ENCODE data around the gene TBKBP1.
A peak's percentile ranks its signal among the peaks of the same experiment; 100 is the strongest.

The TBKBP1 gene

DNA sequence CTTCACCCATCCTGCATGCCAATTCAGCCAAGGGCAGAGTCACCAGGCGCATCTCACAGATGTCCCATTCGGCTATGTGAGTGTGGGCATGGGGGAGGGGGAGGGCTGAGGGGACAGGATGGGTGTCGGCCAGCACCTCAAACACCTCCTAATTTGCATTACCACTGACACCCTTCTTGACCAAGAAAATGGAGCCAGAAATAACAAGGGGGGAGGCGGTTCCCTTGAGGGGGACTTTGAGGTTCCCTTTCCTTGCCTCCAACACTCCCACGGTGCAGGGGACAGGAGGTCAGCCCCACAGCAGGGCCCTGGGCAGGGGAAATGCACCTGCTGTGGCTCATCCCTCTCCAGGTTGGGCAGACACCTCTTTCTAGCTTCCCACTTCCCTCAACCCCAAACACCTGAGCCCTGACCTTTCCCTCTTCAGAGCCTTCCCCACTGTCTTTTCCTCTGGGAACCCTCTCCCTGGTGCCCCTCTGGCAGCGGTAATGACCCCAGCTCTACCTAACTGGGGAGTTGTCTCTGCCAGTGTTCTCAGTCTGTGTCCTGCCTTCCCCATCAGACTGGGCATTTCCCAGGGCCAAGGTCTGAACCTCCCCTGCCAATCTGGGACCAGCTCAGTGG, 20.9 kb downstream of the TBKBP1 start:
- DNase-seq: no peak

DNA sequence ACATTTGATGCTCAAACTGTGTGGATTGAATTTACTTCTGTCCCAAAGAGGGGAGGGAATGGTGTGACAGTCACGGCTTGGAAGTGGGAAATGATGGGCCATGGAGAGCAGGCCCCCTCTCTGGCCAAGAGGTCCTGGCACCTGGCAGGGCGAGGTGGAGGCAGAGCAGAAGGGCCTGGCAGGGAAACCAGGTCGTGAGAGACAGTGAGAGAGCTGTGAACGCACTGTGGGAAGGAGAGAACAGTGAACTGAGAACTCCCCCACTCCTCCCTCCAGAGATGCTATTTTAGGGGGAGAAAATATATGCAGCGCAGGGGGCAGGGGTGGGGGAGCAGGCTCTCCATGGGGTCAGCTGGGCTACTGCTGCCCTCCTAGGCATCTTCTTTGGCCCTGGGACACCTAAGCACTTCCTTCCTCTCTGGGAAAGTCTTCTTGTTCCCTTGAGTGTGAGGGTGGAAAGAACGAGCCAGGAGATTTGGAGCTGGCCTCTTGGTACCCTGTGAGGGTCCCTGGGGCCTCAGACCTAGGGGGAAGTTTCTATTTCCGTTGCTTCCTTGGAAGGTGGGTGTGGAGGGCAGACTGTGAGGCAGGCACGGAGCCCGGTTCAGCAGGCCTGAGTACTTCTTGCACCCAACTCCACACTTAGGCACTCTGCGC, 21.8 kb downstream of the TBKBP1 start:
- DNase-seq: no peak

DNA sequence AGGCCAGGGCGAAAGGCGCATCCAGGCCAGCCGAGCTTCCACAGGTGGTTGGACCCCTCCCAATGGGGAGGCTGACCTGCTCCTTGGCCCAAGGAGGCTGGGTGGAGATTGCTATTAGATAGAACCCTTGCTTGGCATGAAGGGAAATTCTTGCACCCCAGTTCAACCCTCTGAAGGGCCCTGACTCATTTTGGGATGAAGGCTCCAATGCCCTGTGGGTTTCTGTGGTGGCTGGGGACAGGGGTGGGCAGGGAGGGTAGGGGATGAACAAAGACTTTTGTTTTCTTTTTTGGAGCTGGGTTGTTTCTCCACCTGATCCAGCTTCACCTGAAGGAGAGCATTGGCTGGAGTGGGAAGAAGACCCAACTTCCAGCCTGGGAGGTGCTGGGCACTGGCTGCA, 22.4 kb downstream of the TBKBP1 start:
- no peak for DNase-seq

DNA sequence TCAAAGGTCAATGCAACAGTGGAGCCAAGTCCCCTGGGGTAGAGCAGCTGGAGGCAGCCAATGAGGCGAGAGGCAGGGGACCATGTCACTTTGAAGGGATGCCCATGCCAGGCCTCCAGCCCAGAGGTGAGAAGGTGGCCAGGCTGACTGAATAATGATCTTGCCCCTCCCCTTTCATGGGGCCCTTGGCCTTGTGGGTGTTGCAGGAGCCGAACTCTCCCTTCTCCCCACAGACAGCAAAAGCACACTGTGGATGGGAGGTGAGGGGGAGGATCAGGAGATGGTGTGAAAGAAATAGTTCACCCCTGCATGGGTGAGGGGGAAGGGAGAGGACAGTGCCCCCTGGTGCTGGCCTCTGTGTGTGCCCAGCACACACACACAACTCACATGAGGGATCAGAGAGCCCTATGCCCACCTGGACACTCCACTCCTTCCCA, 23.3 kb downstream of the TBKBP1 start:
- DNase-seq: no peak

DNA sequence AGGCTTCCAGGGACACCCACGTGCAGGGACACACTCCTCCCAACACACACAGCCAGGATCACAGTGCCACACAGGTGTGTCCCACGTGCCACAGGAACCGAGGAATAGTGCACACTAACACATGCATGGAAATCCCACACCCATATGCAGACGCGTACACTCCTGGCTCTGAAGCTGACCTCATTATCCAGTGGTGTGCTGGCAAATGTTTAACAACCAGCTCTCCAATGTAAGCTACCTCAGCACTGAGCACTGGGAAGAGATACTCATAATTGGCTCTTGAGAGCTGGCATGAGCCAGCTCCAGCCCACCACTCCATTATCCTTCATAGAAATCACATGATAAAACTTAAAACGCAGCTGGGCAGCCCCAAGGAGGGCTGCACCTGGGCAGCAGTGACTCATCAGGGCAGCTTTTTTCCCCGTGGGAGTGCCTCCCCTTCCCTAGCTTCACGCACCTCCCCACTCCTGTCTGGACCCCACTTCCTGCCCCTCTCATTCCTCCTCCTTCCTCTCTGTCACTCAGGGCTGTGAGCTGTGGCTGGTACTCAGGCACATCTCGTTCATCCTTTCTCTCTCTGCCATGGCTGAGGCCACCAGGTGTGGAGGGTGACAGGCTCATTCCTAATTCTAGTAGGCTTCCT, 24.1 kb downstream of the TBKBP1 start:
- peak; percentile 12 for DNase-seq

DNA sequence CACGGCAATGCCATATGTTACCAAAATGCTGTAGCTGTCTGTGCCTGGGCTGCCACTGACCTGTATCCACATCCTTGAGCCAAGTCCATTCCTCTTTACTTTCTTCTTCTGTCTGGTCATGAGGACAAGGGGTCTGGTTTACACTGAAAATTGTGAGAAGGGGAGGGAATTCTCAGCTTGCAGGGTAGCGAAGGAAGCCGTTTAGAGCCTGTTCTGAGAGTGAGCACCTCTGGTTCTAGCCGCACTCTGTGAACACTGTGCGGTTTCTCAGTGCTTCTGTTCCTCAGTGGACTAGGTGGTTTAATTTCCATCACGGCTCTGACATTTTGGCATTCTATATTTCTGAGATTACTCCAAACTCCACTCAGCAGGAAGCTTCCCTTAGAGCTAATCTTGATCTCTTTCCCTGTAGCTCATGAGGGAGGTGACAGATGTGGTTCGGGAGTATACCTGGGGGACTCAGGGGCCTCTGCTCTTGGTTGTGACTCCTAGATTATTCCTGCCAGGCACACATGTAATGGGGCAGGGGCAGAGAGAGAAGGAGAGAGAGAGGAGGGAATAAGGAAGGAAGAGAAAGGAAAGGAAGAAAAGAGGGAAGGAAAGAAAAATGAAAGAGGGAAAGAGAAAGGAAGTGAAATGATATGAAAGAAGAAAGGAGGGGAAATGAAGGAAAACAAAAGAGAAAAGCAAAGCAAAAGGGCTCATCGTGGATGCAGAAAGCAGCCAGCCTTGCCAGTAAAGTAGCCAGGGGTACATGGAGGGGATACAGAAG, 24.9 kb downstream of the TBKBP1 start:
- DNase-seq: peak; percentile 46

DNA sequence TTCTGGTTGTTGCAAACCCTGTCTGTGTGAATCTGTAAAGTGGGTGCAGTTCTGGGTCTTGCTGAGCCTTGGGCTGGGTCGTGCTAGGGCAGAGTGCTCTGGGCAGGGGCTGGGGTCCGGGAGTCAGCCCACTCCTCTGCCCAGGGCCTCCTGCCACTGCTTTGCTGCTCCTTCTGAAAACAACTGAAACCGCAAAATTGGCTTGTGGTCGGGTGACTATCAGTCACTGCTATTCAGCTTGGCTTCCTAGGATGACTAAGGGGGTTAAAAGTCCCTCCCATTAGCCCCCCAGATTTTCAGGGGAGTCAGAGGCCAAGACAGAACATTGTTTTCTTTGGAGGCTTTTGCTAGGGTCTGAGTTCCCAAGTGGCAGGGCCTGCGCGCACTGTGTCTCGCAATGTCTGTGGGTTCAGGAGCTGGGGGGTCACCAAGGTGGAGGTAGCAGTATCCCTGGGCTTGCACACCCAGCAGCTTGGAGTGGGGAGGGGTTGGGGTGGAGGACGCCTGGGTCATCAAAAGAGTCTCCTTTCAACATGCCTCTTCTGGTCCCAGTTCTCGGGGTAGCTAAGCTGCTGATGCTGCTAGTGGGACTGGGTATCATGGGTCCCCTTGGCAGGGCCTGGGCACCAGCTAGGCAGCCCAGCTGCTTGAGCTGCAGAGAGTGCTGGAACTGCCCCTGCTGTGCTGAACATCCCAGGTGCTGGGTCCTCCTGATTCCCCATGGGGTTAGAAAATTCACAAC, 25.6 kb downstream of the TBKBP1 start:
- DNase-seq: no peak

DNA sequence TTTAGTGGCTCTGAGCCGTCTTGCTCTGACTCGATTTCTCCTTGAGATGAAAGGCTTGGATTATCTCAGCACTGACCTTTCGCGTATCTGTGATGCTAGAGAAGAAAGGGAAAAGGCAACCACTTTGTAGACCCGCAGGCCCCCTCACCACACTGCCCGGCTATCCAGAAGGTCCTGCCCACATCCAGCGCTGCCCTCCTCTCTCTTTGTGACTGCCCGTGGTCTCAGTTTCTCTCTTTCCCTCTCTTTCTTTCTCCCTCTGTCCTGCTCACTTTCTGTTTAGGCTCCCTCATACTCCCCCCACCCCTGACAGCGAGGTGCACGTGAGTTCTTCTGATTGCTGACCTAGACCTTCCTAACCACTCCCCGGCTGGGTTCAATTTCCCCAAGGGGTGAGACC, 26.2 kb downstream of the TBKBP1 start:
- DNase-seq: no peak

DNA sequence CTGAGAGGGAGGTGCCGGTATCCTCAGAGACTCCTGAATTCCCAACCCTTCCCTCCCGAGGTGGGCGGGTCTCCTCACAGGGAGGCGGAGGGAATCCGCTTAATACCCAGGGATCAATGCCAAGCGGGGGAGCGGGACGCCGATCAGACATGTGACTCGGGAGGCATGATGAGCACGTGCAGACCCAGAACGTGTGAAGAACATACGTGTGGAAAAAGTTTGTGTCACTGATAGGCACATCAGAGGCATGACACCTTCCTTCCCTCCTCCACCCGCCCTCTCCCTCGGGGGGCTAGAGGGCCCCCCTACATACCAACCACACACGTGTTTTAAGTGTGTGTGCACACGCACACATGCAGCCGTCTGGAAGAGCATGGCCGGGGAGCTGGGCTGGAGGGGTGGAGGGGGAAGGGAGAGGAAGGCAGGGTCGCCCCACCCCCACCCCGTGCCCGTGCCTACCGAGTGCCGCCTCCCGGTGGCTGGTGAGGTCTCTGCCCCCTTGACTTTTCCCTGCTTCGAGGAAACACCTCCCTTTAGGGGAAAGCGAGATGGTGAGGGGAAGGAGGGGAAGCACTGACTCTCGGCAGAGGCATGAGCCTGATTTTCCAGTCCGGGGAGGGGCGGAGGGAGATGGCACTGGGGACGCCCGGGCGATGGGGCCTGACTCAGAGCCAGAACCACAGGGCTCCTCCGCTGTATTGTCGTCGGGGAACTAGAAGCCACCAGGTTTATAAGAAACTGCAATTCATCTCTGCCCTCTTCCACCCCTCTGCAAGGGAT, 27.0 kb downstream of the TBKBP1 start:
- DNase-seq: no peak

DNA sequence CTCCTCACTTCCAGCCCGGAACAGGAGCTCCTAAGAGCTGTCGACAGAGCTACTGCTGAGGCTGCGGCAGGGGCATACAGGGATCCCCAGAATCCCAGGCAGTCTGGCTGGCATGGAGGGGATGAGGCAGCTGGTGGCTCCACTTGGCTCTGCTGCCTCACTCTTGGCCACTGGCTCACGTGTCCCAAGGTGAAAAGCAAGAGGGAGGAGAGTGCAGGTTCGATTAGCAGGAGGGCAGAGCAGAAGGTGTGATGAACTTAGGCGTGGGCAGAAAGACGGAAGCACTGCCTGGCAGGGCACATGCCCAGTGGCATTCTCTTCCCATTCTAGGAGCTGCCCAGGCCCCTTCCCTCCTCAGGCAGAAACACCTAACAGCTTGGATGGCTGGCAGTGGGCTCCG, 27.8 kb downstream of the TBKBP1 start:
- no peak for DNase-seq

DNA sequence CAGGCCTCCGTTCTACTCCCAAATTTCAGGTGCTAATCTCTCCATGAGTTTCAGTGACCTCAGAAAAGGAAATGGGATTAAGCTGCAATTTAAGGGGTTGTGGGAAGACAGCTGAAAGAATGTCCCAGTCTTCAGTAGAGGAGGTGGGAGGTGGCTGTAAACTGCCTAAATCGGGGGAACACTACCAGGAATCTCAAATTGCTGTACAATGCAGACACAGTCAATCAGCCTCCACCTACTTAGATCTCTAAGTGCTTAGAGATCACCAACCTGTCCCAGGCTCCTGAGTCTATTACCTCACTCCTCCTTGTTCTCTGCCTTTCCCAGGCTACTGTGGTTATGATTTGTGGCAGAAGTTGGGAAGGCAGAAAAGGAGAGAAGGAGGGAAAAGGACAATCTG, 30.7 kb downstream of the TBKBP1 start:
- DNase-seq: no peak

DNA sequence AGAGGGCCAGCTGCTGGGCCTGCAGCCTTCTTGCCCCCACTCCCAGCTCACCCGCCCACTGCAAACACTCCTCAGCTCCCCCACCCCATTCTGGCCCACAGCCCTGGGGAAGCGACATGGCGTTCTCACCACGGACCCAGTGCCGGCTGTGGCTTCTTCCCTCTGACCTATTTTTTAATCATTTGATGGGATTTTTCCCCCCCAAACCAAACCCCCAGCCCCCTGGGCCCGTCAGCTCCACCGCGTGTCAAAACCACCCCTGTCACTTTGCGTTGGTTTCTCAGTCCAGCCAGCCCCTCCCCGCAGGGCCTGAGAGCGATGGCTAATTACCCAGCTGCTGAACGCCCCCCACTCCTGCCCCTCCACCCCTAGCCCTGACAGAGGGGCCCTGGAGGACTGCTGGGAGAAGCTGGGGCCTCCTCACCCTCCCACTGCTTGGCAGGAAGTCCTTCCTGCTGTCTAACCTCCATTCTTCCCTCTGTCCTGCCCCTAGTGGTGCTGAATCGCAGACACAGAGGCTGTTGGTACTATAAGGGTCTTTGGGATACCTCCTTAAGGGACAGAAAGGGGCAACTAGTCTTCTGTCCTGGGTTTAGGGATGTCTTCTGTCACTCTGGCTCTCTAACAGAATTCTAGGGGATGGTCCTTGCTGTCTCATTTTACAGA, 31.6 kb downstream of the TBKBP1 start:
- no peak for DNase-seq

DNA sequence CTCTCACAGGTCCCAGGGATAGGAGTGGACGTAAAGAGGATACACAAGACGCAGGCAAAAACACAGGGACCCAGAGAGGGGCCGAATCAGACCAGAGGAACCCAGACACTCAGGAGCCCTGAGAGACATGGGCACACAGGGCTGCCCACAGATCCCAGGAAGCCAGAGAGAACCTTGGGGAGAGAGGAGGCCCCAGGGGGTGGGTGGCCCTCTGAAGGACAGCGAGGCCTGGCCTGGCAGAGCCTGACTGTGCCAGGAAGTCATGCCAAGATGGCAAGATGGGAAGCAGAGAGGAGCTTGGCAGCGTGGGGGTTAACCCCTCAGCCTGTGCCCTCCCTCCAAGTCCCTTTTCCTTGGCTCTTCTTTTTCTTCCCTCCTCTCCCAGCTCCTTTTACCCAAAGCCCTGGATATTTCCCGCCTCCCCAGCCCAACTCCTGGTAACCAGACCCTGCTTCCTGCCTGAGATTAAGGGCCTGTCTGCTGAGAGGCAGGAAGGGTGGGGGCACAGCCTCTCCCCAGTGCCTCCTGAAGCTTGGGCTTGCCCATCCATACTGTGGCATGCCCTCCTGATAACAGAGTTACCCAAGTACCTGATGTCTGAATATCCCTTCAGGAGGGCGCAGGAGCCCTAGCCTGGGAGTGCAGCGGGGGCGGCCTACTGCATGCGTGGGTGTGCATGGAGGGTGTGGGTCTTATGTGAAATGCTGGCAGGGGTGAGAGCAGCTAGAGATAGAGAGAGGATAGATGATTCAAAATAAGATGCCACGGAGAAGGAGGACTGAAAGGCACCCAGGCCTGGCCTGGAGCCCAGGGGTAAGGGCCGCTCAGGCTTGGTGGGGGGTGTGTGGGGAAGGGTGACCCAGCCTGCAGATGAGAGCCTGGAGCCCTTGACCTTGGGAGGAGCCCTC, 33.1 kb downstream of the TBKBP1 start:
- no peak for DNase-seq

DNA sequence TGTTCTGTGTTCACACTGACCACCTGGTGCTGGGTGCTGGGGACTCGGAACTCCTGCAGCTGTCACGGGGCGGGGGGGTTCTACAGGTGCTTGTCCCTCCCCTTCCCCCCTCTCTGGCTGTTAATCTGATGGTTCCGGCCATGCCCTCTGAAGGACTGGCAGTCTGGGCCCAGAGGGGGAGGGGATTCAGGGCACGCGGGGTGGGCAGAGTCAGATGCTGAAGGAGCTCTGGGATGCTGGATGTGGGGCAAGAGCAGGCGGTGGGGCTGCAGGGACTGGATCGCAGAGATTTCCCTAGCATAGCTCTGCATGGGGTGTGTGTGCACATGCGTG, 33.7 kb downstream of the TBKBP1 start:
- no peak for DNase-seq

DNA sequence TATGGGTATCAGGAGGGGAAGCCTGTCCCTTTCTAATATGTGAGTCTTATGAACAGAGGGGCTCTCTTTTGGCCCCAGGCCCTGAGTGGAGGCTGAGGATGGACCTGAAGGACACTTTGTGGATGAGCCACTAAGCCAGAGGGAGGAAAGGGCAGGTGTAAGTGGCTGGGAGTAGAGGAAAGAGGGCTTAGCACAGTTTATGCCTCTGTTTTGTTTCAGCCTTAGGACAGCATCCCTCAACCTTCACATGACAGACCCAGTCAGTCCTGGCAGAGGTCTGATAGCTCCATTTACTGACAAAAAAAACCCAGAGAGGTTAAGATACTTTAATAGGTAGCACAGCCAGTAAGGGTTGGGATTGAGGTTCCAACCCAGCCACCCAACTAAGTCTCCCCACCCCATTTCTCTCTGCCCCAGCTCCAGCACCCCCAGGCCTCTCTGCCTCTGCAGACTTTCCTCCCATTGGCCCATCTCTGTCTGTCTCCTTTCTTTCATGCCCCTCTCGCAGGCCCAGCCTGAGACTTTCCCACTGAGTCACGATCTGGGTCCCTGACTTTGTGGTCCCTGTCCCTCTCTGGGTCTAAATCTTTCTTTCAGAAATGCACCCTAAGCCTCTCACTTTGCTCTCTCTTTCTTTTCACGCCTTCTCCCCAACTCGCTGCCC, 34.4 kb downstream of the TBKBP1 start:
- DNase-seq: no peak

DNA sequence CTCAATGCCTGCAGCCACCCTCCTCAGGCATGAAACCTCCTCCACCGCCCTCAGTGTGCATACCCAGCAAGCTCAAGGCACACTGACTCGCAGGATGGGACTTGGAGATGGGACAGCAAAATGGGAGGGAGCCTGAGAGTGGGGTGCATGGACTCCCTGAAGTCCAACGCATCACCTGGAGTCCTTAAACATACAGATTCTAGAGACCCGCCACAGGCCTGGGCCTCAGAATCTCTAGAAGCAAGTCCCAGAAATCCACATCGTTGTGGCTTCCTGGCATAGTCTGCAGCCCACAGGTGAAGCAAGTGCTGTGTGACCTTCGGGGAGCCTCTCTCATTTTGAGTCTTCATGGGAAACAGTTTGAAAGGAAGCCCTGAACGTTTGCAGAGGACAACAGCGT, 35.5 kb downstream of the TBKBP1 start:
- no peak for DNase-seq

DNA sequence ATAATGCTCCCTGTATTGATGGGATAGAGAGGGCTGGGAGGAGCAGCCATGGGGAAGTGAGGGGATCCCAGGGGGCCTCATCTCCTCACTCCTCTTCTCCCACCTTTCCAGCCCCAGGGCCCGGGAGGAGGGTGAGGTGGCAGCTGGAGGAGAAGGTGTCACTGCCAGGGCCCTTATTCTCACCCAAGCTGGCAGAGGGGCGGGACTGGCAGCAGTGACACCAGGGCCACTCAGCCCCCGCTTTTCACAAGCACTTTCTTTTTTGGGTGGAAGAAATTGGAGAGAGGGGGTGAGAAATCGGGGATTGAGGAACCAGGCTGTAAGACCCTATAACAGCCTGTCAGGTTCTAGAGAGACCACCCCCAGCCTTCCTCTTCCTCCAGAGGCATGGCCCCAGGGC, 36.7 kb downstream of the TBKBP1 start:
- no peak for DNase-seq

DNA sequence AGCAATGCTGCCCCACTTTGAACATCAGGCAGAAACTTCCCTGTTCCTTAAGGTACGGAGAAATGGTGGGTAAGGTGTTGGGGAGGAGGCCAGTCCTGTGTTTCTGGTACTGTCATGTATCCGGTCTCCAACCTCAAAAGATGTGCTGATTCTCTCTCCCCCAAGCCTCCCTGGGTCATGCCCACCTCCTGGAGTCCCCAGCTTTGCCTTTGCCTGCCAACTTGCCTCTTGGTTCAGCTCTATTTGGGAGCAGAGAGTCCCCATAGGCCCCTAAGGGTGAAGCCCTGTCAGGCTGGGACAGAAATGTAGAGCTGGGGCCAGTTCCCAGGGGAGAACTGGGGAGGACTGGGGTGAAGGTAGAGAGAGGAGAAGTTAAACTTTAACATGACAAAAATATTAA, 37.4 kb downstream of the TBKBP1 start:
- DNase-seq: no peak

DNA sequence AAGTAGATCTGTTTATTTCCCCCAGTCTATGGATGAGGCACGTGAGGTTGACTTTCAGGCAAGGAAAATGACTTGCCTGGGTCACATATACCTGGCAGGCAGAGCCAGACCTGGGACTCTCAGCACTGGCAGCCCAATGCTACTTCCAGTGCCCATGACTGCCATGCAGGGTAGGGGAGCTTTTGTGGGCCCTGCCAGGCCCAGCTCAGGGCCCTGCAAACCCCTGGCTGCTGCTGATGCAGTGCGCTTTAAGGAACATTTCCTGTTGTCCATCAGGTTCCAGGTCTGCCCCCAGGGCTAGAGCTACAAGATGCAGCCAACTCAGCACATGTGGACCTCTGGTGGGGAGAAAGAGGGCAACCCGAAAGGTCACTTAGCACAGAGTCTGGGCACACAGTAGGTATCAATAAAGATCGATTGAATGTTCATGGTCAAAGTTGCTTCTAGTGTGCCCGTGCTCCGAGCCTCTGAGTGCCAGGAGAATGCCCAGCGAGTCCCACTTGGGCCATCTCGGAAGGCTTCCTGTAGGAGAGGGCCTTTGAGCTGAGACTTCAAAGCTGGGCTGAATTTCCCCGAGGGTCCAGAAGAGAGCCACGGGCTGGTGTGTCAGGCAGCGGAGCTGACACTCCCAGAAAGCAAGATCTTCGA, 38.6 kb downstream of the TBKBP1 start:
- DNase-seq: no peak
